Measurements from ENCODE around the gene GNG7.
"Not testable (repeated sequence)": the region's sequence is repeated elsewhere in the genome, so short reads cannot be mapped to it uniquely, and the experiment has no call there.

GNG7 gene

DNA sequence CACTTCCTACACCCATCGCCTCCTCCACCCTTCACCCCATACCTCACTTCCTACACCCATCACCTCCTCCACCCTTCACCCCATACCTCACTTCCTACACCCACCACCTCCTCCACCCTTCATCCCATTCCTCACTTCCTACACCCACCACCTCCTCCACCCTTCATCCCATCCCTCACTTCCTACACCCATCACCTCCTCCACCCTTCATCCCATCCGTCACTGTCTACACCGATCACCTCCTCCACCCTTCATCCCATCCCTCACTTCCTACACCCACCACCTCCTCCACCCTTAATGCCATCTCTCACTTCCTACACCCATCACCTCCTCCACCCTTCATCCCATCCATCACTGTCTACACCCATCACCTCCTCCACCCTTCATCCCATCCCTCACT, 10.7 kb upstream of the GNG7 start:
- DNase-seq (ENCODE audit: low spot score) = not testable (repeated sequence)

DNA sequence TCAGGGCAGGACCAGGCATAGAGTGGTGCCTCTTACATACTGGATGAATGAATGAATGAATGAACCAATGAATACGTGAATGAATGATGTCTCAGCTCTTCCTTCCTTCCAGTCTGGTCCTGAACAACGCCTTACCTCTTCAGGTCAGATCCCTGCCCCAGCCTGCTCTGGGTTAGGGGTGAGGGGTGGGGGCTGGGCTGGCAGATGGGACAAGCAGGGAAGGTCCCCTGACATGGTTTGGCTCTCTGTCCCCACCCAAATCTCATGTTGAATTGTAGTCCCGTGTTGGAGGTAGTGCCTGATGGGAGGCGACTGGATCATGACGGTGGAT, 9.3 kb upstream of the GNG7 start:
- no peak for DNase-seq (ENCODE audit: low spot score)

DNA sequence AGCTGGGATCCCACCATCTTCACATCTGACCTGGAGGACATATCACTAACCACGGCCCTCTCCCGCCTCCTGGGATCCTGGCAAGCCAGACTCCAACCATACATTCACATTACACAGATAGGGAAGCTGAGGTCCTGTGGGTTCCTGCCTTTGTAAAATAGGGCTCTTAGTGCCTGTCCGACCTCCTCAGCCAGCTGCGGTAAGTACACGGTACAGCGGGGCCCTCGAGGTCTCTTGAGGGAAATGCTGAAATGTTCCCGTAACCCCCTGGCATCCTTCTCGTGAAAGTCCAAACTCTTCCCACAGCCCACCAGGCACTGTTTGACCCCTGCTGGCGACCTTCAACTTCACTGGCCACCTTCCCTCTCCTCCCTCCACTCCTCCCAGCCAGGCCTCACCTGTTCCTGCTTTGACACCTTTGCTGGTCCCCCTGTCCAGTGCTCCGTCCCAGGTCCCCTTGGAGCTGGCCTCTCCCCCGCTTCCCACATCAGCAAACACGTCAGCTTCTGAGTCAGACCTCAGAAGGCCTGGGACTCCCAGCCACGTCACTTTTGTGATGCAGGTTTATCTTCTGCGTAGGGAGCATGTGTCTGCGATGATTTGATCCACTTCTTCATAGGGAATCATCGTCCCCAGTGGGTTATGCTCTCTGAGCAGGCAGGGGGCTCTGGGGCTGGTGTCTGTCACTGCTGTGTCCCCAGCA, 8.8 kb upstream of the GNG7 start:
- peak; percentile 68 for DNase-seq (ENCODE audit: low spot score)

- no peak for DNase-seq (ENCODE audit: low spot score)
These were observed 3.8 kb upstream of the GNG7 start for GRCh38 chr19:2706251-2706650.

GRCh38 chr19:2703691-2704216, 1.3 kb upstream of the GNG7 start:
- DNase-seq (ENCODE audit: low spot score) = no peak

DNA sequence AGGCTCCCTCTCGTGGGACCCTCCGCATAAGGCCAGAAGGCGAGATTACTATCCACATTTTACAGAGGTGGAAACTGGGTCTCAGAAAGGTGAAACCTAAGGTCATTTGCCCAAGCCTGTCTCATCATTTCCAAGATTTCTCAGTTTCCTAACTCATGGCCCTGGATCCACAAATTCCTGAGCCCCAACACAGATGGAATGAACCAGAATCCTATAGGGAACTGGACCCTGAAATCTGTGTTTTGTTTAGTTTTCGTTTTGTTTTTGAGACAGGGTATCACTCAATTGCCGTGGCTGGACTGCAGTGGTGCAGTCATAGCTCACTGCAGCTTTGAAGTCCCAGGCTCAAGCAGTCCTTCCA, 563 bp upstream of the GNG7 start:
- no peak for DNase-seq (ENCODE audit: low spot score)

DNA sequence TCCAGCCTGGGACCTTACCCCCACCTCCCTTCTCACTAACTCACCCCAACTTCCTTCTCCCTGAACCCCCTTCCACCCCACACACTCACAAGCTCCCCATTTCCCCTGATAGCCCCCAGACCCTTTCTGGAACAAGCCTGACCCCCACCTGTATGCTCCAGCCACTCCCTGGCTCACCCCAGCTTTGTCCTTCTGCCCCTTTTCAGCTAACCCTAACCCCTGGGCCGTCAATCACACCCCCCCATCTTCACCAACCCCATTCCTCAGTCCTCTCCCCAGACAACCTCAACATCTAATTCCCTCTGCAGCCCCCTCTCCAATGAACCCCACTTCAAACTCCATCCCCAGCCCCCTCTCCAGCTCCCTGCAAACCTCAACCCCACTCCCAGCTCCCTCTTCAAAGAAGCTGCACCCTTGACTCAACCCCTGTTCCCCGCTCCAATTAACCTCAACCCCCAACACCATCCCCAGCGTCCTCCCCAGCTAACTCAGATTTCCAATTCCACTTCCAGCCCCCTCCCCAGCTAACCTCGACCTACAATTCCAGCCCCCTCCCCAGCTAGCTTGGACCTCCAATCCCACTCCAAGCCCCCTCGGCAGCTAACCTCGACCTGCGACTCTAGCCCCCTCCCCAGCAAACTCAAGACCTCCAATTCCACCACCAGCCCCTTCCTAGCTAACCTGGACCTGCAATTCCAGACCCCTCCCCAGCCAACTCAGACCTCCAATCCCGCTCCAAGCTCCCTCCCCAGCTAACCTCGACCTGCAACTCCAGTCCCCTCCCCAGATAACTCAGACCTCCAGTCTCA, 929 bp downstream of the GNG7 start:
- DNase-seq (ENCODE audit: low spot score) = no peak

DNA sequence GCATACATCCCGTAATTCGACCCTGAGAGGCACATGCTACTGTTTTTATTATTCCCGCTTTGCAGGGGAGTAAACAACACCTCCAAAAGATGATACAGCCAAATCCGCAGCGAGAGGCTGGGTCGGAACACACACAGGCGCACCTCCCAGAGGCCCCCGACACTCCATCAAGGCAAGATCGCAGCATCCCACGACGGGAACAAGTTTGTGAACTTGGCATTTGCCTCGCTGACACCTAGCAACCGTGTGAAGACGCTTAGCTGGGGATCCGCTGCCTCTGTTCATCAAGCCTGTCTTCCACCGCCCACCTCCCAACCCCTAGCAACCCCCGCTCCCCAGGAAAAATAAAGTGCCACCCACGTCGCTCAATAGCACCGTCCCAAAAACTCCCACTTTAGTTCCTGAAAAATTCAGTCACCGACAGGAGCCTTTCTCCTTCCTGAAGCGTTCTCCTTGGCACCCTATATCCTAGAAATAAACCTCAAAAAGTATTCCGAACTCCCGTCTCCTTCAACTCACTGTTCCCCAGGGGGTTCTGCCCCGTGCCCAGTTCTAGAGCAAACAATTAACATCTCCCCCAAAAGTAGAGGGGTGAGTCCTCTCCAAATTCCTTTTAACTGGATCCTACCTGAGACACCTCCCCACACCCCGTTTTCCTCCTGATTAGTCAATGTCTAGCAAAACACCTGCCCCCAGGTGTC, 1.7 kb downstream of the GNG7 start:
- DNase-seq (ENCODE audit: low spot score) = no peak

DNA sequence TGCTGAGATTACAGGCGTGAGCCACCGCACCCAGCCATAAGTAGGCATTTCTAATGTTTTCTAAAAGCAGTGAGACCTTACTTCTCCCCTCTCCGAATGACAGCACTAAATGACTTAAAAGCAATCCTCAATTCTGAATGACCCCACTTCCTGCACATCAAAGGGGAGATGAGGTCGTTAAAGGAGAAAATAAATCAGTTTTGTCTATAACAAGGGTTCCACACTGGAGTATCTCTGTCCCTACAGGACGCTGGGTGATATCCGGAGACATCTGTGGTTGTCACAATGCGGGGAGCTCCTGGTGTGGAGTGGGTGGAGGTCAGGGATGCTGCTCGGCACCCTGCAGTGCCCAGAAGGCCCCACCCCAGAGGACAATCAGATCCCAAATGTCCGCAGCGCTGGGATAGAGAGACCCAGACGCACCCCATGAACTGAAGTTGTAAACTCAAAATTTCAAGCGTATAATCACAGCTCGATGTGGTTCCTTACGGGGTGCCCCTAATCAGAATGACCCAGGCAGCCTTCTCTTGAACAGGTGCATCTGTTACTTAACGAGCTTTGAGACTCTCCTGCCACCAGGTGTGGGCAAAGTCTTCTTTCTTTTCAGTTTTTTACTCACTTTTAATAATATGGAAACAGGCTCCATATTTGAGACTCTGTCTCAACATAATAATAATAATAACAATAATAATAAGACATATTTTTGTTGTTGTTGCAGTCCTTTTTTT, 2.9 kb downstream of the GNG7 start:
- DNase-seq (ENCODE audit: low spot score) = peak; percentile 65

DNA sequence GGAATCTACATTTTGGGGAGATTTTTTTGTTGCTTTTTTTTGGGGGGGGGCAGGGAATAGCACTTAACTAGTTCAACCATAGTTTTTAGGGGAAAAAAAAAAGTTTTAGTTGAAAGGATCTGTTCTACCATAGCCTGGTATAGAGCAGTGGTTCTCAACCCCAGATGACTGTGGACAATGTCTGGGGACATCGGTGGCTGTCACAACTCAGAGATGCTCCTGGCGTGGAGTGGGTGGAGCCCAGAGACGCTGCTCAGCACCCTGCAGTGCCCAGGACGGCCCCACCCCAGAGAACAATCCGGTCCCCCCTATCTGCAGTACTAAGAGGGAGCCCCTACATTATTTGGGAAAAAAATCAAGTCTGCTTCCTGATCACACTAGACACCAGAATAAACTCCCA, 8.3 kb downstream of the GNG7 start:
- no peak for DNase-seq (ENCODE audit: low spot score)

DNA sequence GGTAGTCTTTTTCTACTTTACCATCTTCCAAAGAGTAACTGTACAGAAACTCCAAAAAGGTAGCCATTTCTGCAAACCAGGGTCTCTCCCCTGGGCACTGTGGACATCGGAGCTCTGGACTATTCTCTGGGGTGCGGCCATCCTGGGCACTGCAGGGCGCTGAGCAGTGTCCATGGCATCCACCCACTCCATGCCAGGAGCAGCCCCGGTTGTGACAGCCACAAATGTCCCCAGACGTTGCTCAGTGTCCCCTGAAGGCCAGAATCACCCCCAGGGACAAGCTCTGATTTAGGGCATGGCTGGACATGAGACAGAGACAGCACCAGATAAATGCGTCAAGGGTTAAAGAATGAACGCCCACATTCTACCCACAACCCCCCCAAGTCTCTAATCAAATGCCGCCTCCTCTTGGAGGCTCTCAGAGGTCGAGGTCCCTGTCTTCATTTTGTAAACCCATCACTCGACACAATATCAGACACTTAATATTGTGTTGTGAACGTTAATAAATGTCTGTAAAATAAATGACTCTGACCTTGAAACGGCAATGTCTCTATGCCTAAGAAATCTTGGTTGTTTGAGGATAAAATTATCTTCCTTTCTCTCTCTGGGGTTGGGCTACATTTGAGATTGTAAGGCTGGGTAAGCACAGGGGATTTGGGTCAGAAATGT, 8.9 kb downstream of the GNG7 start:
- DNase-seq (ENCODE audit: low spot score) = no peak

DNA sequence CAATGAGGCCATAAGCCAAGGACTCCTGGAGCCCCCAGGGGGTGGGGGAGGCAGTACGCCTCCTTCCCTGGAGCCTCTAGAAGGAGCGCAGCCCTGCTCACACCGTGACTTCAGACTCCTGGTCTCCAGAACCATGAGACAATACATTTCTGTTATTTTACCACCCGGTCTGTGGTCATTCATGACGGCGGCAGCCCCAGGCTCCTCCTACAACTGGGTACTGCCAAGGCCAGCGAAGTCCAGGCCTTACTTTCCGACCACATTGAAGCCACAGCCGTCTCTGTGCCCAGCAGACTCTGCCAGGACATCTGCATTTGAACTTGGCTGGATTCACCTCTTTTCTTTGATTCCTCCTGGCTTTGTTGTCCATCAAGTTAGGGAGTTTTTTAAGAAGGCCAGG, 10.5 kb downstream of the GNG7 start:
- no peak for DNase-seq (ENCODE audit: low spot score)

DNA sequence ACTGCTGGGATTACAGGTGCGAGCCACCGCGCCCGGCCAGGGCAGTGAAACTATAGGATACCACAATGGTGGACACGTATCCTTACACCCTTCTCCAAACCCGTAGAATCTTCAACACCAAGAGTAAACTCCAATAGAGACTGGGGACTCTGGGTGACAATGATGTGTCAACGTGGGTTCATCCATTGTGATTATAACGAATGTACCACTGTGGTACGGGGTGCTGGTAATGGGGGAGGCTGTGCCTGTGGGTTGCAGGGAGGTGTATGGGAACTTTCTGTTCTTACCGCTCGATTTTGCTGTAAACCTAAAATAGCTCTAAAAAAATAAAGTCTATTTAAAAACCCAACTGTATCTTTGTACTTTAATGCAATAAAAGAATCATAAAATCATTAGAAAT, 11.6 kb downstream of the GNG7 start:
- no peak for DNase-seq (ENCODE audit: low spot score)

DNA sequence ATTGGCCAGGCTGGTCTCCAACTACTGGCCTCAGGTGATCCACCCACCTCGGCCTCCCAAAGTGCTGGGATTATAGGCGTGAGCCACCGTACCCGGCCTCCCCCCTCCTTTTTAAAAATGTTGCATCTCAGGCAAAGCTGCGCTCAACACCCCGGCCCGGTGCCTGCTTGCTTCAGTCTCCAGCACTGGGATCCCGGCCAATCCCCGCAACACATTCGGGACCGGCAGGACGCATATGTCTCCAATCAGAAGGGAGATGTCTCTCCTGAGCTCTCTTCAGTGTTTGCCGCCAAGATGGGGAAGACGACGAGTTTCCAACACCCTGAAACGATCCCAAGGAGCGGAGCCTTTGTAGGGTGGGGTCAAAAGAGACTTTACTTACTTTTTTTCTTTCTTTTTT, 16.1 kb downstream of the GNG7 start:
- no peak for DNase-seq (ENCODE audit: low spot score)

- no peak for DNase-seq (ENCODE audit: low spot score)
These were observed 17.2 kb downstream of the GNG7 start for GRCh38 chr19:2685204-2685704.

- DNase-seq (ENCODE audit: low spot score) = no peak
These were observed 19.0 kb downstream of the GNG7 start for GRCh38 chr19:2683430-2684003.

GRCh38 chr19:2680808-2681207, 21.7 kb downstream of the GNG7 start:
- peak; percentile 96 for DNase-seq (ENCODE audit: low spot score)

- no peak for DNase-seq (ENCODE audit: low spot score)
These were observed 23.1 kb downstream of the GNG7 start for GRCh38 chr19:2679439-2679838.

- not testable (repeated sequence) for DNase-seq (ENCODE audit: low spot score)
These were observed 23.5 kb downstream of the GNG7 start for GRCh38 chr19:2678948-2679347.

- peak; percentile 46 for DNase-seq (ENCODE audit: low spot score)
These were observed 24.3 kb downstream of the GNG7 start for GRCh38 chr19:2678044-2678671.

- DNase-seq (ENCODE audit: low spot score) = no peak
These were observed 25.7 kb downstream of the GNG7 start for GRCh38 chr19:2676823-2677222.

All from NAMALWA (cell line).